MCF 10A (cell line): ENCODE measurements around the gene FLNA. TPM values are rescaled to one million over a fixed set of nuclear protein-coding genes. Genes with fewer than 3 reads are reported as not detected.
A peak's percentile ranks its signal among the peaks of the same experiment; 100 is the strongest.

Source experiments
- BruUV-seq: library from RNA; stranded (reverse); fragments of 400-500 nt; replicated peaks from 2 replicates; lab custom pipeline; 2021; lab: Mats Ljungman, UMichigan
- CTCF ChIA-PET: fragments of 300-600 bp; sonication (Branson Sonifier 250); formaldehyde crosslinking; extraction: SDS; loops from one replicate; lab custom pipeline; 2021; ENCODE audit warnings: antibody characterized with exemption, inconsistent platforms; lab: Yijun Ruan, JAX
- POLR2A ChIA-PET: fragments of 300-600, 350-650 bp; sonication (Branson Sonifier 250); formaldehyde crosslinking; extraction: SDS; loops from one replicate; lab custom pipeline; 2020; ENCODE audit warnings: antibody characterized with exemption, inconsistent platforms; lab: Yijun Ruan, JAX
- DNase-seq: peaks from one replicate; pipeline ENCODE4 v3.0.0-alpha.2; 2018; ENCODE audit not compliant: unreplicated experiment
- H3K27ac Mint-ChIP-seq: one replicate; pipeline ENCODE4 v1.8.0; 2022; ENCODE audit warnings: mild to moderate bottlenecking, low read depth, mixed read lengths; ENCODE audit not compliant: unreplicated experiment
- H3K27me3 Mint-ChIP-seq: one replicate; pipeline ENCODE4 v1.8.0; 2022; ENCODE audit warnings: mixed read lengths; ENCODE audit not compliant: insufficient read depth, unreplicated experiment
- H3K36me3 Mint-ChIP-seq: one replicate; pipeline ENCODE4 v1.8.0; 2022; ENCODE audit warnings: mild to moderate bottlenecking, moderate library complexity, mixed read lengths; ENCODE audit not compliant: insufficient read depth, unreplicated experiment
- H3K4me1 Mint-ChIP-seq: one replicate; pipeline ENCODE4 v1.8.0; 2022; ENCODE audit warnings: mixed read lengths; ENCODE audit not compliant: insufficient read depth, unreplicated experiment
- H3K4me3 Mint-ChIP-seq: one replicate; pipeline ENCODE4 v1.8.0; 2022; ENCODE audit warnings: mild to moderate bottlenecking, moderate library complexity, mixed read lengths; ENCODE audit not compliant: unreplicated experiment
- H3K9me3 Mint-ChIP-seq: one replicate; pipeline ENCODE4 v1.8.0; 2022; ENCODE audit warnings: mixed read lengths; ENCODE audit not compliant: unreplicated experiment
- intact Hi-C: fragments of 100-400 bp; cut with micrococcal nuclease; formaldehyde crosslinking; loops from 2 replicates; pipeline ENCODE4 v1.14.1; 2022
- total RNA-seq: library from RNA; stranded (reverse); gene quantifications from 2 replicates; pipeline ENCODE4 v1.2.3, GENCODE V29; 2022
- TF ChIP-seq, protein P1 (sequence below): fragments of 200-600 bp; IDR thresholded peaks from one replicate; pipeline ENCODE4 v1.8.0; 2022; ENCODE audit warnings: antibody characterized with exemption, mild to moderate bottlenecking; ENCODE audit not compliant: unreplicated experiment

Gene FLNA
- total RNA-seq, 1 experiment from 2014 or later: 1,218 TPM

DNA sequence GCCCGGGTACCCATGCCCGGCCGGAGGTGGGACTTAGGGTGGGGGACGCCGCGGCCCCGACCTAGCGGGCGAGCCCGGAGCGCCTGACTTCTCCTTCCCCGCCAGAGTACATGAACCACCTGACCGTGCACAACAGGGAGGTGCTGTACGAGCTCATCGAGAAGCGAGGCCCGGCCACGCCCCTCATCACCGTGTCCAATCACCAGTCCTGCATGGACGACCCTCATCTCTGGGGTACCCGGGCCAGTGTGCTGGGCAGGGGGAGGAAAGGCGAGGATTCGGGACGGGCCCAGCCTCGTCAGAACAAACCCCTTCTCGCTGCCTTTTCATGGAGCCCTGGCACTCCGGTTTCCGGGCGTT lies 37.5 kb upstream of the FLNA start:
- H3K27ac Mint-ChIP-seq: peak overlapping the region; percentile 51
- peaks cover 4% of the 10 kb centered on the region for H3K36me3 Mint-ChIP-seq
- peaks cover 25% of the 10 kb centered on the region for H3K27me3 Mint-ChIP-seq
- peak; percentile 56 for DNase-seq
- intact Hi-C loops: no loop called here
- no TSS peak for BruUV-seq
- H3K4me1 Mint-ChIP-seq: peaks cover 14% of the 10 kb centered on the region
- H3K4me3 Mint-ChIP-seq: peak overlapping the region; percentile 83
- ChIA-PET POLR2A (interaction anchor here (0.7 to 7.7 kb wide), 17 partner anchors 9 to 814 kb away, joined by 3 to 100 read pairs (median 4); partner anchors contain the start of genes ATP6AP1, FAM3A, FAM50A and FLNA), CTCF (interaction anchor here (0.9 kb wide), 1 partner anchor 12 kb away, joined by 3 read pairs; no protein-coding TSS in a partner anchor)
- H3K9me3 Mint-ChIP-seq: no peaks in the 10 kb centered on the region
- TF ChIP-seq, protein P1, sequence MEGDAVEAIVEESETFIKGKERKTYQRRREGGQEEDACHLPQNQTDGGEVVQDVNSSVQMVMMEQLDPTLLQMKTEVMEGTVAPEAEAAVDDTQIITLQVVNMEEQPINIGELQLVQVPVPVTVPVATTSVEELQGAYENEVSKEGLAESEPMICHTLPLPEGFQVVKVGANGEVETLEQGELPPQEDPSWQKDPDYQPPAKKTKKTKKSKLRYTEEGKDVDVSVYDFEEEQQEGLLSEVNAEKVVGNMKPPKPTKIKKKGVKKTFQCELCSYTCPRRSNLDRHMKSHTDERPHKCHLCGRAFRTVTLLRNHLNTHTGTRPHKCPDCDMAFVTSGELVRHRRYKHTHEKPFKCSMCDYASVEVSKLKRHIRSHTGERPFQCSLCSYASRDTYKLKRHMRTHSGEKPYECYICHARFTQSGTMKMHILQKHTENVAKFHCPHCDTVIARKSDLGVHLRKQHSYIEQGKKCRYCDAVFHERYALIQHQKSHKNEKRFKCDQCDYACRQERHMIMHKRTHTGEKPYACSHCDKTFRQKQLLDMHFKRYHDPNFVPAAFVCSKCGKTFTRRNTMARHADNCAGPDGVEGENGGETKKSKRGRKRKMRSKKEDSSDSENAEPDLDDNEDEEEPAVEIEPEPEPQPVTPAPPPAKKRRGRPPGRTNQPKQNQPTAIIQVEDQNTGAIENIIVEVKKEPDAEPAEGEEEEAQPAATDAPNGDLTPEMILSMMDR: no peak

DNA sequence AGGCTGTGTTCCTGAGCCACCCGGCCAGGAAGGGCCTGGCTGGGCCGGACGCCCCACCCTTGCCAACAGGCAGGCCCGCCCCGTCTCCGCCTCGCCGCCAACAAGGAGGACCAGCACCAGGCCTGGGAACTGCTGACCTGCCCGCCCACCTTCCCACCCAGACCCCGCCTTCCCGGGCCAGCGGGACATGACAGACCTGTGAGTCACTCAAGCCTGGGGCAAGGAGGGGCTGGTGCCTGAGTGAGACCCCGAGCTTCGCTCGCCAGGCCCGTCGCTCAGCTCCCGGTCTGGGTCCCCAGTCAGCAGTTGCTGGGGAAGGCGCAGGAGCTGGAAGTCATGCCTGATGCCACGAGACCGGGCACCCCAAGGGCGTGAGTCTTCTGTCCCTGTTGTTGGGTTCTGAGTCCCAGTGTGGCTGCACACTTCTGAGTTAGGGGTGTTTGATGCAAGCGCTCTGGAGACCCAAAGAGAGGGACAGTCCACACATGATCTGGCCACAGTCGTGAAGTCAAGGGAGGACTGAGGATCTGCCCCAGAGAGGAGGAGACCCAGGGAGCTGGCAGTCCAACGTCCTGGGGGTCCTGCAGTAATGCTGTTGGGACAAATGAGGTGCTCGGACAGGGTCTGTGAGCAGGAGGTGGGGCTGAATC lies 34.9 kb upstream of the FLNA start, which contains the start of gene DNASE1L1:
DNASE1L1 (minus strand) TSS at position 33 of the 650 bp plus-strand sequence. CDS start 3,686 bp downstream, outside the sequence.
- Mint-ChIP-seq H3K4me3 (peak within 1 kb of the TSS; percentile 63), H3K9me3 (no peaks in the 10 kb centered on the region), H3K4me1 (peaks cover 14% of the 10 kb centered on the region), H3K36me3 (peaks cover 4% of the 10 kb centered on the region), H3K27me3 (peaks cover 12% of the 10 kb centered on the region), H3K27ac (peak within 1 kb of the TSS; percentile 66)
- DNase-seq: peak; percentile 89
- BruUV-seq: no TSS peak
- CTCF ChIA-PET: interaction anchor here (0.6 to 1.9 kb wide), 4 partner anchors 10 to 118 kb away, joined by 3 to 9 read pairs (median 6); no protein-coding TSS in a partner anchor
- TF ChIP-seq, protein P1: no peak
- intact Hi-C loops: loop anchor here (5.0 kb wide), 1 partner anchor 33 kb away; the partner anchor contains the start of gene FAM50A
- POLR2A ChIA-PET: interaction anchor here (0.9 to 7.7 kb wide), 5 partner anchors 11 to 106 kb away, joined by 4 to 100 read pairs (median 7); partner anchors contain the start of genes ATP6AP1, RPL10 and SLC10A3

DNA sequence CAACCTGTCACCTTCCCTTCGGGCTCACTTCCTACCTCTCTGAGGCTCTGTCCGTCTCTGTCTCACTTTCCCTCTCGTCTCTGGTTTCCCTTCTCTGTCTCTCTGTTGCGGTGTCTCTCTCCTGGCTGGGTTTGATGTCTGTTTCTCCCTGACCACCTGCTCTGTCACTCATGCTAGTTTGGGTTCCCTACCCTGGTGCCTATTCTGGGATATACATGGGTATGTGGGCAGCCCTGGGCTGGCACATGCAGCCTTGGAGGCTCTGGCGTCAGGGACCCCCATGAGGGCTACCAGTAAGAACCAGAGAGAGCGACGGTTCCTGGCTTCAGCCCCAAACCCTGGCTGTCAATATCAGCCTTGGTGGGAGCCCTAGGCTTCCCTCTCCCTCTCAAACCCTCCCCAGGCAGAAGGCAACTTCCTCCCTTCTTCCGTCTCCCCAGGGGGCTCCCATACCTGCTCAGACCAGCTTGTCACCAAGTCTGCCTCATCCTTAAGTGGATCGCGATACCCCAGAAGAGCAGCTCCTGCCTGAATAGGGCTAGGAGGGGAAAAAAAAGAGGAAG lies 34.3 kb upstream of the FLNA start:
- no peak for DNase-seq
- Mint-ChIP-seq H3K27me3 (peaks cover 12% of the 10 kb centered on the region), H3K9me3 (no peaks in the 10 kb centered on the region), H3K36me3 (peaks cover 3% of the 10 kb centered on the region), H3K4me3 (peak overlapping the region; percentile 63), H3K4me1 (peaks cover 14% of the 10 kb centered on the region), H3K27ac (peak overlapping the region; percentile 66)
- intact Hi-C loops: loop anchor here (5.0 kb wide), 1 partner anchor 34 kb away; the partner anchor contains the start of gene FAM50A
- CTCF ChIA-PET: interaction anchor here (1.1 to 1.9 kb wide), 2 partner anchors 35 to 119 kb away, joined by 8 to 9 read pairs; no protein-coding TSS in a partner anchor
- POLR2A ChIA-PET: interaction anchor here (1.2 to 7.7 kb wide), 3 partner anchors 11 to 106 kb away, joined by 5 to 100 read pairs (median 31); partner anchors contain the start of genes ATP6AP1 and RPL10
- no TSS peak for BruUV-seq
- TF ChIP-seq, protein P1: no peak
